HG03442 (cell line): ENCODE measurements around the gene HSPE1.
A peak's percentile ranks its signal among the peaks of the same experiment; 100 is the strongest.
"Not testable (repeated sequence)": the region's sequence is repeated elsewhere in the genome, so short reads cannot be mapped to it uniquely, and the experiment has no call there.

Experiments
- ATAC-seq: cut with Tn5 transposase; IDR thresholded peaks from one replicate; pipeline ENCODE4 v1.9.1; 2021; ENCODE audit warnings: mild to moderate bottlenecking, moderate library complexity; ENCODE audit not compliant: unreplicated experiment

Gene HSPE1

GRCh38 chr2:197499594-197500502, at the start of gene HSPE1, which contains the start of gene HSPD1:
HSPE1 (plus strand) TSS chr2:197500379; CDS start chr2:197500437, 58 bp downstream.
HSPD1 (minus strand) TSS chr2:197499840; CDS start chr2:197498848, 992 bp downstream.
- peak; percentile 78 for ATAC-seq

DNA sequence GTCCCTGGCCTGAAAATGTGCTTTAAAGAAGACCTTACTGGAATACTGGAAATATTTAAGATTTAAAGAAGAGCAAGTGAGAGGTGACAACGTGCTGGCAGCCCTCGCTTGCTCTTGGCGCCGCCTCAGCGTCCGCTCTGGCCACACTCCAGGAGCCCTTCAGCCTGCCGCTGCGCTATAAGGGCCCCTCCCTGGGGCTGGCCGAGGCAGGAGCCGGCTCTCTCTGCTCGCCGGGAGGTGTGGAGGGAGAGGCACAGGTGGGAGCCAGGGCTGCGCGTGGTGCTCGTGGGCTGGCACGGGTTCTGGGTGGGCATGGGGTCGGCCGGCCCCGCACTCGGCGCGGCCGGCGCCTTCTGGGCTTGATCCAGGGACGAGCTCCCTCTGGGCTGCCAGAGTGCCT, 49.7 kb upstream of the HSPE1 start:
- no peak for ATAC-seq

- not testable (repeated sequence) for ATAC-seq
Measured at GRCh38 chr2:197450935-197451358, 49.2 kb upstream of the HSPE1 start.

GRCh38 chr2:197452754-197453122, 47.4 kb upstream of the HSPE1 start:
- ATAC-seq: no peak

DNA sequence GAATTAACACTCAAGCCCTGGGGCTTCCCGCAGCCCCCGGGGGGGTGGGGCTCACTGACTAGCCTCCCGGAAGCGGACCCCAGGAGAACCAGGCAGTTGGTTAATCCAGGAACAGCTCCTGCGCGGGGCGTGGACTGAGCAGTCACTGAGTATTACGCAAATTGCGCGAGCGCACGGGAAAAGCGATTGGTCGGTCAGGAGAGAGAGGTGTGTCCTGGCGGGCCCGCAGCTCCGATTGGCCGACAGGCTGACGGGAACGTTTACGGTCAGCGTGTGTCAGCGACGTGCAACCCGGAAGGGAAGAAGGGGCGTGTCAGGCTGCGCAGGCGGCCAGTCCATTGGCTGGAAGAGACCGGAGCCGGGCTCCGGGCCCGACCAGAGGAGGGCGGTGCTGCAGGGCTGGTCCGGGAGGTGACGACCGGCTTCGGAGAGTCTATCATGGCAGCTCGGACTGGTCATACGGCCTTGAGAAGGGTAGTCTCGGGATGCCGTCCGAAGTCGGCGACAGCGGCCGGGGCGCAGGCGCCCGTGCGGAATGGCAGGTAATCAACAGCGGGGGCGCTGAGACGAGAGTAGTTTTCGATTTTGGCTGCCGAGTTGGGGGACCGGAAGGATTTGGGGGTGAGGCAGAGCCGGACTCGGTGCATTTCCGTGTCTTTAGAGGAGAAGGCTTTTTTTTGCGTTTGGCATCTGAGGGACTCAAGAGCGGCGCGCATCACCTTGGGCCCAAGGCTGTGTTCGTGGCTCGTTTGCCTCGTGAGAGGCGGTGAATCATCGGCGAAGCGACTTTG, 46.9 kb upstream of the HSPE1 start, which contains the start of gene COQ10B:
TSS of gene COQ10B (plus strand) at position 430 of the 791 bp plus-strand sequence. CDS start at position 439, 9 bp downstream.
- ATAC-seq: peak; percentile 91

DNA sequence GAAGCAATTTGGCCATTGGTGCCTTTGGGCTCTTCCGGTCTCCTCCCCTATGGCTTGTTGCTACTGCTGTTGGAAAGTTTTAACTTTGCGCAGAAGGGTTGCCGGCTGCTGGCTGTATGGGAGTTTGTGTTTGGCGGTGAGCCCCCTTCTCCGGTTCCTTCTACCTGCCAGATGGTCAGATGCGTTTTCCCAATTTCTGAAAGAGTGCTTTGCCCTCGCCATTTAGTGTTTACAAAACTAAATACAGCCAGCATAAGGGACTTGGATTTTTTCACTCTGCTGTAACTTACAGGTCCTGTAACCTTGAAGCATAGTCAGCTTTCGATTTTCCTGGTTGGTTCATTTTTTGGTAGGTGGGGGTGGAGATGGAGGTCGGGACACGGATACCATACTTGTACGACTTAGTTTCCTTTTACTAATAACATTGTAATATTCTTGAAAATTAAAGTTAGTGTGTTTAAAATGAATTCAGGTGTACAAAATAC, 46.2 kb upstream of the HSPE1 start:
- ATAC-seq: peak; percentile 27

DNA sequence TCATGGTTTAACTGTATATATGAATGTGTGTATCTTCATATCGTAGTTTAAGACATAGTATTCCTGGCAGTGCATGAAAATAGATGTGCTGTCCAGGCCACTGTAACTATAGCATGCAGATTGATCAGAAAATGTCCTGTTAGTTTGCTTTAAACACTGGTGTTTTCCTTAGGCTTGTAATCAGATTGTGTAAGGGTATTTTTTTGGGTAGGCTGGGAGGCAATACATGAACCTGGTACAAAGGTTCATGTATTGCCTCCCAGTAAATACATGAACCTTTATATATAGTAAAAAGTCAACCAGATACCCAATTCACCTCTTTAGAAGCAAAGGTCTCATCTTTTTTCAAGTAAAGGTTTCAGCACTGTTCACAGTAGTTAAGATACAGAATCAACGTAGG, 45.3 kb upstream of the HSPE1 start:
- ATAC-seq: no peak

DNA sequence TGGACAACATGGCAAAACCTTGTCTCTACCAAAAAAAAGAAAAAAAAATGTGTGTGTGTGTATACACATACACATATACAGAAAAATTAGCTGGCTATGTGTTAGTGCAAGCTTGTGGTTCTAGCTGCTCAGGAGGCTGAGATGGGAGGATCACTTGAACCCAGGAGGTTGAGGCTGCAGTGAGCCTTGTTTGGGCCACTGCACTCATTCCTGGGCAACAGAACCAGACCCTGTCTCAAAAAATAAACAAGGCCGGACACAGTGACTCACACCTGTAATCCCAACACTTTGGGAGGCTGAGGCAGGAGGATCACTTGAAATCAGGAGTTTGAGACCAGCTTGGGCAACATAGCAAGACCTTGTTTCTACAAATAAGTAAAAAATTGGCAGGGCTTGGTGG, 44.8 kb upstream of the HSPE1 start:
- ATAC-seq: no peak

GRCh38 chr2:197460649-197461048, 39.5 kb upstream of the HSPE1 start:
- no peak for ATAC-seq

GRCh38 chr2:197461057-197461456, 39.1 kb upstream of the HSPE1 start:
- ATAC-seq: no peak

DNA sequence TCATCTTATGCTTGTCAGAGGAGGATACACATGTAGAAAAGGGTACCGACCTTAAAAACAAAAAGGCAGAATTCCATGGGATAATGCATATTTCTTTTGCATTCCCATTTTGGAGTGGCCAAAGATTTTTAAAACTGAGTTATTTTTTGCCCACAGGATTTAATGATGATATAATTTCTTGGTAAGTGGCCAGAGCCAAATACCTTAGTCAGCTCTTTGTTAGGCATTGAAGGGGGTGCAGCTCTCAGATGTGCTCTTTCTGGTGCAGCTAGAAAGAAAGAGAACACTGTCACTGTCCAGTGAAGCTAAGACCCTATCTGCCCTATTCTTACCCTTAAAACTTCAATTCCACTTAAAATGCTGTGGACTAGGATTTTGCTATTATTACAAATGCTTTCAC, 36.0 kb upstream of the HSPE1 start:
- no peak for ATAC-seq

DNA sequence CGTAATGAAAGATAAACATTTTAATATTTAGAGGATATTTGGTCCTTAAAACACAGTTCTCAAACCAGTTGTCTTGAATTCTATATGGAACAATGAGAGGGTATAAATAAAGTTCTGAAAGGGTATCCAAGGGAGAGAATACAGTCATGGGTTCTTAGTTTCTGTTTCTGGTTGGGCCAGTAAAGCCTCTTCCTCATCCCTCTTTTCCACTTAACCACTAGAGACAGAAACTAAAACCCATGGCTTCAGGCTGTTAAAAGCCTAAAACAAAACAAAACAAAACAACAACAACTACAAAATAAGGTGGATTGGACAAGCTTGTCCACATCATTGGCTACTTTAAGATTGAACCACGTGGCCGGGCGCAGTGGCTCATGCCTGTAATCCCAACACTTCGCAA, 28.0 kb upstream of the HSPE1 start:
- no peak for ATAC-seq

GRCh38 chr2:197477797-197478196, 22.4 kb upstream of the HSPE1 start:
- ATAC-seq: no peak

- no peak for ATAC-seq
Measured at GRCh38 chr2:197480165-197481036, 19.8 kb upstream of the HSPE1 start.

GRCh38 chr2:197484248-197484647, 15.9 kb upstream of the HSPE1 start:
- ATAC-seq: not testable (repeated sequence)

GRCh38 chr2:197486175-197486574, 14.0 kb upstream of the HSPE1 start:
- ATAC-seq: no peak

DNA sequence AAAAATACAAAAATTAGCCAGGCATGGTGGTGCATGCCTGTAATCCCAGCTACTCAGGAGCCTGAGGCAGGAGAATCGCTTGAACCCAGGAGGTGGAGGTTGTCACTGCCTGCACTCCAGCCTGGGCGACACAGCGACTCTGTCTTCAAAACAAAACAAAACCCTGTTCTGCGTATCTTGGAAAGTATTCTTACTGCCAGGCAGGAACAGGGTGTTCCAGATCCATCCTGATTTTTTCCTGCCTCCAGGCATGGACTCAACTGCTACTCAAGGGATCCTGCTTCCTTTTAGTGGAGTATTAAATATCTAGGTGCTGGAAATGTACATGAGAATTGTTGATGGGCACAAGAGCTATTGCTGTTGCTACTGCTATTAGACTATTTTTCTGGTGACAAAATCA, 12.8 kb upstream of the HSPE1 start:
- ATAC-seq: no peak

- no peak for ATAC-seq
Measured at GRCh38 chr2:197495433-197496134, 4.6 kb upstream of the HSPE1 start.

GRCh38 chr2:197496695-197497094, 3.5 kb upstream of the HSPE1 start:
- no peak for ATAC-seq

DNA sequence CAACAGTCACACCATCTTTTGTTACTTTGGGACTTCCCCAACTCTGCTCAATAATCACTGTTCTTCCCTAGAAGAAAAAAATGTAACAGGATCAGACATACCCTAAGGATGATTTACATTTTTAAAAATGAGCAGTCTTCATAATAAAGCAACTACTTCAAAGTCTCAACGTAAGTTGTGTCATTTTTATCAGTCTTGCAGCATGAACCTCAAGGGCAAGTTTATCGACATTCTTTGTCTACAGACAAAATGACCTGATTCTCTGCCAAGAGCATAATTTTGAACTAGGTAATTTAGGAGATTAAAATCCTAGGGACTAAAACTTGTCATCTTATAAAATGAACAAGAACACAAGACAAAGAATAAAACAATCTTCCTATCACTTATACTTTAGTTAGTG, 2.9 kb upstream of the HSPE1 start:
- ATAC-seq: no peak
